PFSK-1 (cell line): ENCODE results near the gene IFITM10.

Source experiments
- FOXP2 ChIP-seq: optimal IDR thresholded peaks from 2 replicates; pipeline ENCODE3; 2011; ENCODE audit warnings: borderline replicate concordance, control low read depth, inconsistent platforms; ENCODE audit not compliant: insufficient read depth; ENCODE audit errors: extremely low read length, extremely low read depth
- POLR2AphosphoS5 ChIP-seq: IDR thresholded peaks from 2 replicates; pipeline ENCODE4 v1.6.1; 2012; ENCODE audit warnings: low read depth, mild to moderate bottlenecking, control low read depth, low read length, moderate library complexity
- SIN3A ChIP-seq: IDR thresholded peaks from 2 replicates; pipeline ENCODE4 v1.6.1; 2012; ENCODE audit warnings: mild to moderate bottlenecking, low read length, moderate library complexity, borderline replicate concordance; ENCODE audit not compliant: insufficient read depth
- TAF1 ChIP-seq: IDR thresholded peaks from 2 replicates; pipeline ENCODE4 v1.6.1; 2012; ENCODE audit warnings: low read length, control low read depth, borderline replicate concordance; ENCODE audit not compliant: insufficient read depth
- TF ChIP-seq, protein P1 (sequence below), 2 experiments: IDR thresholded peaks; 2 replicates each; pipeline versions ENCODE4 v1.6.1 to v1.8.0; 2011 to 2012; ENCODE audit warnings: low read depth in 2 of 2, low read length in 2 of 2, control low read depth in 1 of 2, inconsistent platforms in 1 of 2, mild to moderate bottlenecking in 1 of 2, moderate library complexity in 1 of 2; ENCODE audit not compliant: insufficient read depth in 1 of 2

Gene IFITM10

DNA sequence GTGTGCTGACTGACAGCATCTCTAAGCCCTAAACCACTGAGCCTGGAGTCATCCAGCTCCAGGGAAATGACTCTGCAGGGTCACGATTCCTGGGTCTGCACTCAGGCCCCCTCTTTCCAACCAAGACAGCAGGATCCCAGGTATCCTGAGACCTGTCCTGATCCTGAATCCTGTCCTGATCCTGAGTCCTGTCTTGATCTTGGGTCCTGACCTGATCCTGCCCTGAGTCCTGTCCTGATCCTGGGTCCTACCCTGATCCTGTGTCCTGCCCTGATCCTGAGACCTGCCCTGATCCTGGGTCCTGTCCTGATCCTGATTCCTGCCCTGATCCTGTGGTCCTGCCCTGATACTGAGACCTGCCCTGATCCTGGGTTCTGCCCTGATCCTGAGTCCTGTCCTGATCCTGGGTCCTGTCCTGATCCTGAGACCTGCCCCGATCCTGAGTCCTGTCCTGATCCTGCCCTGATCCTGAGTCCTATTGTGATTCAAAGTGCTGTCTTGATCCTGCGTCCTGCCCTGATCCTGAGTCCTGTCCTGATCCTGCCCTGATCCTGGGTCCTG, 54.8 kb downstream of the IFITM10 start:
- TF ChIP-seq TAF1: no peak
- TF ChIP-seq, protein P1, sequence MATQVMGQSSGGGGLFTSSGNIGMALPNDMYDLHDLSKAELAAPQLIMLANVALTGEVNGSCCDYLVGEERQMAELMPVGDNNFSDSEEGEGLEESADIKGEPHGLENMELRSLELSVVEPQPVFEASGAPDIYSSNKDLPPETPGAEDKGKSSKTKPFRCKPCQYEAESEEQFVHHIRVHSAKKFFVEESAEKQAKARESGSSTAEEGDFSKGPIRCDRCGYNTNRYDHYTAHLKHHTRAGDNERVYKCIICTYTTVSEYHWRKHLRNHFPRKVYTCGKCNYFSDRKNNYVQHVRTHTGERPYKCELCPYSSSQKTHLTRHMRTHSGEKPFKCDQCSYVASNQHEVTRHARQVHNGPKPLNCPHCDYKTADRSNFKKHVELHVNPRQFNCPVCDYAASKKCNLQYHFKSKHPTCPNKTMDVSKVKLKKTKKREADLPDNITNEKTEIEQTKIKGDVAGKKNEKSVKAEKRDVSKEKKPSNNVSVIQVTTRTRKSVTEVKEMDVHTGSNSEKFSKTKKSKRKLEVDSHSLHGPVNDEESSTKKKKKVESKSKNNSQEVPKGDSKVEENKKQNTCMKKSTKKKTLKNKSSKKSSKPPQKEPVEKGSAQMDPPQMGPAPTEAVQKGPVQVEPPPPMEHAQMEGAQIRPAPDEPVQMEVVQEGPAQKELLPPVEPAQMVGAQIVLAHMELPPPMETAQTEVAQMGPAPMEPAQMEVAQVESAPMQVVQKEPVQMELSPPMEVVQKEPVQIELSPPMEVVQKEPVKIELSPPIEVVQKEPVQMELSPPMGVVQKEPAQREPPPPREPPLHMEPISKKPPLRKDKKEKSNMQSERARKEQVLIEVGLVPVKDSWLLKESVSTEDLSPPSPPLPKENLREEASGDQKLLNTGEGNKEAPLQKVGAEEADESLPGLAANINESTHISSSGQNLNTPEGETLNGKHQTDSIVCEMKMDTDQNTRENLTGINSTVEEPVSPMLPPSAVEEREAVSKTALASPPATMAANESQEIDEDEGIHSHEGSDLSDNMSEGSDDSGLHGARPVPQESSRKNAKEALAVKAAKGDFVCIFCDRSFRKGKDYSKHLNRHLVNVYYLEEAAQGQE (IDR thresholded peaks at IDR 0.05; ENCODE audit: insufficient read depth in 1 of 2, low read depth in 2 of 2, low read length in 2 of 2): no peak

DNA sequence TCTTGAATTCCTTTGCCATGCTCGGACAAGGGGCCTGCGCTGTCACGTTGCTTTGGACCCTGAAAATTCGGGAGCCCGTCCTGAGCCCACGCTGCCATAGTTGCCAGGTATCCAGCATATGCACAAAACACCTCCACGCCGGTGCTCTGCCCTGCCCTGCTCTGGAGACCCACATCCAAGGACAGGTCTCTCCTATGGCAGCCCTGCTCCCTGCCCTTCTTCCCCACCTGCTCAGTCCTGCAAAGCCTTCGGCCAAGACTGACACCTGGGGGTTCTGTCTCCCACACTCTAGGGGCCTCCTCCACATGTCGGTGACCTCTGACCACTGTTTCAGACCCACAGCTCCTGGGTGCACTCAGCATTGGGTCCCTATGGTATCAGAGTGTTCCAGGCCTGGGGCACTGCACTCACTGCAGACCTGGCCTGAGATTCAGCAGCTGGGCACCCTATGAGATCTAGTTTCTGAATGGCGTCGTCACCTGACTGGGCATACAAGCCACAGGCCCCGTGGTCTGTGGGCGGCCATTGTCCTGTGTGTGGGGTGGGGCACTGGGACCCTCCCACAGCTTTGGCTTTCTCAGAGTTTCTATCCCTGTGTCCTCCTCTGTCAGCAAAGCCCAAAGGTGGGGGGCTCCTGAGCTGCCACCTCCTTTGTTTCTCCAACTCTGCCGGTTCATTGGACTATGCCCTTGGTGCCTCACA, 55.4 kb downstream of the IFITM10 start:
- TF ChIP-seq SIN3A: no peak
- TF ChIP-seq, protein P1 (IDR thresholded peaks at IDR 0.05; ENCODE audit: insufficient read depth in 1 of 2, low read depth in 2 of 2, low read length in 2 of 2): no peak
- no peak for TF ChIP-seq FOXP2
- no peak for TF ChIP-seq POLR2AphosphoS5
- TF ChIP-seq TAF1: no peak

DNA sequence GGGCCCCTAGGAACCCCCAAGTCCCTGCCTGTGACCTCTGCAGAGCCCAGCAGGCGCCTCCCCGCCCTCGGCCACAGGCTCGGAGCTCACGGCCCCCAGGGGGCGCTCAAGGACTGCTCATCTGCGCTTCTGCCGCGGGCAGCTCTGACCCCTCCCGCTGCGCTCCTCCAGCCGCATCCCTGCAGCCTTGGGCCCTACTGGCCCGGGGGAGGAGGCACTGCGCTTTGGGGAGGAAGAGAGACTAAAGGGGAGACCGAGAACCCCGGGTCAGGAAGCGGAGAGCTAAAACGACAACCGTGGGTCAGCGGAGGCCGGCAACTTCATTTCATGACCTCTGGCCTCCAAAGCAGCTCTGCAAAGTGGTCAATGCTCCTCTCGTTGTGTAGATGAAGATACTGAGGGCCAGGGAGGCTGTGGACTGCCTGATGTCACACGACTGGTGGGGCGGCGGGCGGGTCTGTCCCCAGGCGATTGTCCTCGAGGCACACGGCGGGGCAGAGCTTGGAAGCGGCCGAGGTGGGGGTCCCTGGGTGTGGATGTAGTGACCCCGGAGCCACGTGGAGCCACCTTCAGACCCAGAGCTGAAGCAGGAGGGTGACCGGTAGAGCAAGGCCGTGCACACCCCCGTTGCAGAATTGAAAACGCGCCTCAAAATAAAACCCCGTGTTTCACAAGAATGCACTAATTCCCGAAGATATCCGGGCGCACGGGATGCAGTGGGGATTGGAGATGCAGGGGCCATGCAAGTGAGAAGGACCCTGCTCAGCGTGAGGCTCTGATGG, 56.1 kb downstream of the IFITM10 start:
- TF ChIP-seq POLR2AphosphoS5: no peak
- TF ChIP-seq, protein P1 (IDR thresholded peaks at IDR 0.05; ENCODE audit: insufficient read depth in 1 of 2, low read depth in 2 of 2, low read length in 2 of 2): no peak
- peak; percentile 84 for TF ChIP-seq FOXP2

DNA sequence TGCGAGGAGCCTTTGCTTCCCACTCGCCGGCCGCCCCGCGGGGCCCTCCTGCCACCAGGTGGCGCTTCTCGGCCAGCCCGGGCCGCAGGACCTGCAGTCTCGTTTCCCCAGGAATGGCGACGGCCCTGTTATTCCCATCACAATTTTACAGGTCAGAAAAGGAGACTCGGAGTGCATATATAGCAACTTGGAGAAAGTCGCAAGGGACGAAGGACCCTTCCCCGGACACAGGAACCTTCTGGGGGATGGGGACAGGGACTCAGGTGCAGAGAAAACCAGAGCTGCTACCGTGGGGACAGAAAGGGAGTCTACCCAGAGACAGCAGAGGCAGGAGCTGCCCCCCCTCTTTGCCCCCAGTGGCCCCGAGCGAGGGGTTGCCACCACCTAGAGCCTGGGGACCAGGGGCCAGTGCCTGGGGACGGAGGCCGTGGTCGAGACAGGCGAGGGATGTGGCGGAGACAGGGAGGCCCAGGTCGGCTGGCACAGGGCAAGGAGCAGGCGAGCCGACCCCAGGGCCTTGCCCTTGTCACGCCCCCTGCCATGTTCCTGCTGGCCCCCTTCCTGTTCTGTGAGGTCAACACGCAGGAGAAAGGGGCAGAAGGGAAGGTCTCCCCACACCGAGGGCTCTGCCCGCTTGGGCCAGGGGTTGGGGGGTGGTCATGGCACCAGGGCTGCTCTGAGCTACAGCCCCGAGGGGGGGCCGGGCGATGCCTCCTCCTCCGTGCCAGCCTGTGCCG, 56.9 kb downstream of the IFITM10 start:
- TF ChIP-seq FOXP2 (peak; percentile 20), POLR2AphosphoS5 (peak; percentile 58; the same call in 1 of the 2 replicates), TAF1 (no peak), SIN3A (no peak)
- TF ChIP-seq, protein P1 (IDR thresholded peaks at IDR 0.05; ENCODE audit: insufficient read depth in 1 of 2, low read depth in 2 of 2, low read length in 2 of 2): no peak
